ENCODE data around the gene DPYD. TPM values are rescaled to one million over a fixed set of nuclear protein-coding genes. Genes with fewer than 3 reads are reported as not detected.
A peak's percentile ranks its signal among the peaks of the same experiment; 100 is the strongest.

DPYD gene
- total and polyA plus RNA-seq, 8 donors, result 2.7 to 24.5 (median 9.4) TPM

- FAIRE-seq (peak; percentile 88), DNase-seq (no peak), ATAC-seq (no peak)
- intact Hi-C loops (cut with DNase I), result no loop called here
- Histone ChIP-seq H3K27me3 (no peaks in the 10 kb centered on the region), H3K9me3 (no peaks in the 10 kb centered on the region), H3K4me1 (no peaks in the 10 kb centered on the region), H3K36me3 (no peaks in the 10 kb centered on the region), H3K27ac (no peak overlapping the region), H3K4me3 (no peak overlapping the region)
- TF ChIP-seq CTCF (IDR thresholded peaks at IDR 0.05), result no peak
- WGBS, 2 donors, result 93% methylated on average over 2 of the region's 2 CpGs
These were observed 181.2 kb downstream of the DPYD start for GRCh38 chr1:97739596-97740103.

DNA sequence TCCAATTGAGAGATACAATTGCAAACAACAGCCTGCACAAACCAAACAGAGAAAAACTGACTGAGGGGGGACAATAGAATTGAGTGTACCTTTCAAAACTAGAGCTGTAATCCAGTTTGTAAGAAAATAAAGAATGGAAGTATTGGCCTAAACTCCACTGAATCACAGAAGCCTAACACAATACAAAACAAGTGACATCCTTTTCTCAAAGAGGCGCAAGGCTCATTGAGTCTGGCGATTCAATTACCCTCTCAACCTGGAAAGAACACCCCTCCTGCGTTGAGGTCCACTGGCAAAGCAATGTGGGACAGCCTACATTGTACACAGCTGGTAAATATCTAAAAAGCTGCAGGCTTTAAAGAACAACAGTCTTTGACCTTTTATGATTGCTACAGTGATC is 182.6 kb downstream of the DPYD start:
- H3K27ac ChIP-seq, result no peak overlapping the region
- WGBS, 2 donors, result 87 to 93% methylated on average over 3 of the region's 3 CpGs
- no peak for ATAC-seq
- no peaks in the 10 kb centered on the region for H3K36me3 ChIP-seq
- H3K9me3 ChIP-seq, result no peaks in the 10 kb centered on the region
- H3K27me3 ChIP-seq, result no peaks in the 10 kb centered on the region
- no peak for DNase-seq
- intact Hi-C loops (cut with DNase I), result no loop called here
- no peak for TF ChIP-seq CTCF (IDR thresholded peaks at IDR 0.05)
- no peak for FAIRE-seq
- H3K4me1 ChIP-seq, result no peaks in the 10 kb centered on the region
- no peak overlapping the region for H3K4me3 ChIP-seq

- FAIRE-seq (no peak), ATAC-seq (no peak), DNase-seq (peak in 1 of 6 donors; percentile 5)
- H3K4me1 ChIP-seq, result no peaks in the 10 kb centered on the region
- no peak overlapping the region for H3K27ac ChIP-seq
- no peaks in the 10 kb centered on the region for H3K9me3 ChIP-seq
- WGBS, 2 donors, result 91 to 96% methylated on average over 6 of the region's 6 CpGs
- H3K4me3 ChIP-seq, result no peak overlapping the region
- TF ChIP-seq CTCF (IDR thresholded peaks at IDR 0.05), result no peak
- H3K36me3 ChIP-seq, result no peaks in the 10 kb centered on the region
- intact Hi-C loops (cut with DNase I), result no loop called here
- no peaks in the 10 kb centered on the region for H3K27me3 ChIP-seq
These were observed 190.6 kb downstream of the DPYD start for GRCh38 chr1:97730271-97730670.

DNA sequence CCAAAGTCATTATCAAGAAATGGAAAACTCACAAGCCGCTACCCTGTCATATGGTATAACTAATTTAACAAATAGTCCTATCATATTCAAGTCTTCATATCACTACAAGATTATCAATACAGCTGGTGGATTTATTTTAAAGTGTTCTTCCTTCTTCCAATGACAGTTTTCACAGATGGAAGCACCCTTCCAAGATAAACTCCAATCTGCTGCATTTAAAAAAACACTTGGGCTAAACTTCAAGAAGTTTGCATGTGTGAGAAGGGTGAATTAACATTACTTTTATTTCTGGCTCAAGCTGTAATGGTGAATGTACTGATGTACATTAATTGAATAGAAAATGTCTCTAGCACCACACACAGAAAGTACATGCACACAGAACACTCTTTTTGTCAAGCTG is 192.4 kb downstream of the DPYD start:
- intact Hi-C loops (cut with DNase I), result no loop called here
- Histone ChIP-seq H3K36me3 (no peaks in the 10 kb centered on the region), H3K4me1 (no peaks in the 10 kb centered on the region), H3K27ac (no peak overlapping the region), H3K4me3 (no peak overlapping the region), H3K27me3 (no peaks in the 10 kb centered on the region), H3K9me3 (no peaks in the 10 kb centered on the region)
- FAIRE-seq (no peak), DNase-seq (no peak), ATAC-seq (no peak)
- WGBS, 2 donors, result 85 to 88% methylated on average over 1 of the region's 1 CpG
- no peak for TF ChIP-seq CTCF (IDR thresholded peaks at IDR 0.05)

DNA sequence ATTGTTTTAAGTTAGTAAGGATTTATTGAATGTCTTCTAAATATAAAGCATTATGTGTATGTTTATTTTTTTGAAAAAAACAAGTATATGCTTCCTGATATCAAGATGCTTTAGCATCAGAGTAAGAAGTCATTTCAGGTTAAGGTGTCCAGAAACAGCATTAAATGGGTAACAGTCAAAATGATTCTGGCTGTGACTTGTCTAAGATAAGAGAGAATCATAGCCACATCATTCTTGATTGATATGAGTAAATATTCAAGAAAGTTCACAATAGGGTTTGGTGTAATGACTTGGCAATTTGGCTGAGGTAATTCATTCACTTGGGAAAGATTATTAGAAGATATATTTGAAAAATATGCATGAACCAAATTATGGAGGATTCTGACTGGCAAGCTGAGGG is 193.8 kb downstream of the DPYD start:
- FAIRE-seq (no peak), DNase-seq (no peak), ATAC-seq (no peak)
- no peaks in the 10 kb centered on the region for H3K4me1 ChIP-seq
- intact Hi-C loops (cut with DNase I), result no loop called here
- H3K9me3 ChIP-seq, result no peaks in the 10 kb centered on the region
- H3K27me3 ChIP-seq, result no peaks in the 10 kb centered on the region
- H3K4me3 ChIP-seq, result no peak overlapping the region
- no peak for TF ChIP-seq CTCF (IDR thresholded peaks at IDR 0.05)
- no peak overlapping the region for H3K27ac ChIP-seq
- H3K36me3 ChIP-seq, result no peaks in the 10 kb centered on the region

Measured in pancreas (tissue), 10 donors.